ENCODE measurements around the gene EXOC6B.

GRCh38 chr2:72135921-72136320, 689.9 kb downstream of the EXOC6B start:
- TF ChIP-seq CTCF (IDR thresholded peaks at IDR 0.05; ENCODE audit: low read depth, low read length) (no peak), EZH2phosphoT487 (IDR thresholded peaks at IDR 0.05; ENCODE audit: low read depth) (no peak)
